HepG2 (cell line): ENCODE data around the gene SOCS3. TPM values are rescaled to one million over a fixed set of nuclear protein-coding genes. Genes with fewer than 3 reads are reported as not detected.

Source experiments
- MAFF ChIP-seq: IDR thresholded peaks from 2 replicates; pipeline ENCODE4 v1.6.1; 2011; ENCODE audit warnings: low read depth, low read length, improper control_type of control experiment
- NFKBIZ ChIP-seq: IDR thresholded peaks from 2 replicates; pipeline ENCODE4 v1.6.1; 2018; ENCODE audit warnings: missing genetic modification reagents, missing compliant biosample characterization
- NFYB ChIP-seq: sonication (generic); formaldehyde crosslinking; IDR thresholded peaks from 2 replicates; pipeline ENCODE4 v1.4.0; 2020; ENCODE audit warnings: missing genetic modification reagents
- SALL1 ChIP-seq: sonication (generic); formaldehyde crosslinking; IDR thresholded peaks from 2 replicates; pipeline ENCODE4 v1.8.0; 2022; ENCODE audit warnings: mild to moderate bottlenecking, missing genetic modification reagents
- SNAPC4 ChIP-seq: sonication (generic); formaldehyde crosslinking; IDR thresholded peaks from 2 replicates; pipeline ENCODE4 v1.4.0; 2020; ENCODE audit warnings: mild to moderate bottlenecking, missing genetic modification reagents
- YY1 ChIP-seq: IDR thresholded peaks from 2 replicates; pipeline ENCODE4 v1.6.1; 2011; ENCODE audit warnings: low read length, low read depth, moderate library complexity, mild to moderate bottlenecking; ENCODE audit not compliant: insufficient read depth, insufficient replicate concordance
- ZNF350 ChIP-seq: sonication (generic); formaldehyde crosslinking; IDR thresholded peaks from 2 replicates; pipeline ENCODE4 v1.4.0; 2020; ENCODE audit warnings: mild to moderate bottlenecking, low read depth, missing genetic modification reagents, borderline replicate concordance
- polyA plus RNA-seq, 8 experiments: library from polyadenylated mRNA; depleted of rRNA in 3 of 8; stranded (reverse) in 7 of 8; unstranded in 1 of 8; fragments of >200 nt; fragmentation: Illumina TruSeq in 4 of 8; extraction: Trizol in 4 of 8; gene quantifications; 2 replicates each; pipeline versions ENCODE4 v1.2.1 to v1.2.3, GENCODE V29; 2011 to 2016; ENCODE audit warnings: low read depth in 4 of 8, missing spikeins in 1 of 8, mixed read lengths in 1 of 8; ENCODE audit not compliant: insufficient read depth in 1 of 8
- total RNA-seq, 5 experiments: library from RNA; depleted of rRNA; stranded (reverse); fragments of >200 nt; fragmentation: Illumina TruSeq; extraction: Trizol; gene quantifications; 2 replicates each; pipeline ENCODE4 v1.2.3, GENCODE V29; 2016; ENCODE audit warnings: low read depth in 1 of 5
- TF ChIP-seq, protein P1 (sequence below), 2 experiments: IDR thresholded peaks; 2 replicates each; pipeline ENCODE4 v1.6.1; 2011 to 2012; ENCODE audit warnings: low read length in 2 of 2, borderline replicate concordance in 1 of 2, low read depth in 1 of 2, mild to moderate bottlenecking in 1 of 2, moderate library complexity in 1 of 2
- TF ChIP-seq, protein P2 (sequence below), 2 experiments: sonication (generic) in 1 of 2; formaldehyde crosslinking in 1 of 2; IDR thresholded peaks; 2 replicates each; pipeline versions ENCODE4 v1.4.0 to v1.6.1; 2016 to 2020; ENCODE audit warnings: borderline replicate concordance in 1 of 2, low read depth in 1 of 2, mild to moderate bottlenecking in 1 of 2, missing genetic modification reagents in 1 of 2
- TF ChIP-seq, protein P3 (sequence below): sonication (generic); formaldehyde crosslinking; IDR thresholded peaks from 2 replicates; pipeline ENCODE4 v1.4.0; 2020; ENCODE audit warnings: mild to moderate bottlenecking, low read depth, missing genetic modification reagents

Gene SOCS3
- total and polyA plus RNA-seq, 2 of the 13 experiments (the other 11 are each of a cell fraction or from before 2014, with no cell fraction given) = 0.77 to 2.4 TPM

- TF ChIP-seq, protein P1, sequence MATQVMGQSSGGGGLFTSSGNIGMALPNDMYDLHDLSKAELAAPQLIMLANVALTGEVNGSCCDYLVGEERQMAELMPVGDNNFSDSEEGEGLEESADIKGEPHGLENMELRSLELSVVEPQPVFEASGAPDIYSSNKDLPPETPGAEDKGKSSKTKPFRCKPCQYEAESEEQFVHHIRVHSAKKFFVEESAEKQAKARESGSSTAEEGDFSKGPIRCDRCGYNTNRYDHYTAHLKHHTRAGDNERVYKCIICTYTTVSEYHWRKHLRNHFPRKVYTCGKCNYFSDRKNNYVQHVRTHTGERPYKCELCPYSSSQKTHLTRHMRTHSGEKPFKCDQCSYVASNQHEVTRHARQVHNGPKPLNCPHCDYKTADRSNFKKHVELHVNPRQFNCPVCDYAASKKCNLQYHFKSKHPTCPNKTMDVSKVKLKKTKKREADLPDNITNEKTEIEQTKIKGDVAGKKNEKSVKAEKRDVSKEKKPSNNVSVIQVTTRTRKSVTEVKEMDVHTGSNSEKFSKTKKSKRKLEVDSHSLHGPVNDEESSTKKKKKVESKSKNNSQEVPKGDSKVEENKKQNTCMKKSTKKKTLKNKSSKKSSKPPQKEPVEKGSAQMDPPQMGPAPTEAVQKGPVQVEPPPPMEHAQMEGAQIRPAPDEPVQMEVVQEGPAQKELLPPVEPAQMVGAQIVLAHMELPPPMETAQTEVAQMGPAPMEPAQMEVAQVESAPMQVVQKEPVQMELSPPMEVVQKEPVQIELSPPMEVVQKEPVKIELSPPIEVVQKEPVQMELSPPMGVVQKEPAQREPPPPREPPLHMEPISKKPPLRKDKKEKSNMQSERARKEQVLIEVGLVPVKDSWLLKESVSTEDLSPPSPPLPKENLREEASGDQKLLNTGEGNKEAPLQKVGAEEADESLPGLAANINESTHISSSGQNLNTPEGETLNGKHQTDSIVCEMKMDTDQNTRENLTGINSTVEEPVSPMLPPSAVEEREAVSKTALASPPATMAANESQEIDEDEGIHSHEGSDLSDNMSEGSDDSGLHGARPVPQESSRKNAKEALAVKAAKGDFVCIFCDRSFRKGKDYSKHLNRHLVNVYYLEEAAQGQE (IDR thresholded peaks at IDR 0.05; ENCODE audit: borderline replicate concordance in 1 of 2, low read depth in 1 of 2, low read length in 2 of 2) = no peak; a peak in 1 of 4 replicates
- TF ChIP-seq MAFF (no peak), YY1 (no peak), ZNF350 (CRISPR knock-in tag) (no peak), SALL1 (CRISPR knock-in tag) (peak; percentile 46), NFYB (no peak), NFKBIZ (CRISPR knock-in tag) (no peak), SNAPC4 (CRISPR knock-in tag) (no peak)
- TF ChIP-seq, protein P2, sequence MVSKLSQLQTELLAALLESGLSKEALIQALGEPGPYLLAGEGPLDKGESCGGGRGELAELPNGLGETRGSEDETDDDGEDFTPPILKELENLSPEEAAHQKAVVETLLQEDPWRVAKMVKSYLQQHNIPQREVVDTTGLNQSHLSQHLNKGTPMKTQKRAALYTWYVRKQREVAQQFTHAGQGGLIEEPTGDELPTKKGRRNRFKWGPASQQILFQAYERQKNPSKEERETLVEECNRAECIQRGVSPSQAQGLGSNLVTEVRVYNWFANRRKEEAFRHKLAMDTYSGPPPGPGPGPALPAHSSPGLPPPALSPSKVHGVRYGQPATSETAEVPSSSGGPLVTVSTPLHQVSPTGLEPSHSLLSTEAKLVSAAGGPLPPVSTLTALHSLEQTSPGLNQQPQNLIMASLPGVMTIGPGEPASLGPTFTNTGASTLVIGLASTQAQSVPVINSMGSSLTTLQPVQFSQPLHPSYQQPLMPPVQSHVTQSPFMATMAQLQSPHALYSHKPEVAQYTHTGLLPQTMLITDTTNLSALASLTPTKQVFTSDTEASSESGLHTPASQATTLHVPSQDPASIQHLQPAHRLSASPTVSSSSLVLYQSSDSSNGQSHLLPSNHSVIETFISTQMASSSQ (IDR thresholded peaks at IDR 0.05; ENCODE audit: low read depth) = peak; percentile 16; the same call in 1 of the 2 replicates
- TF ChIP-seq, protein P2 (CRISPR knock-in tag; IDR thresholded peaks at IDR 0.05; ENCODE audit: borderline replicate concordance) = no peak
- TF ChIP-seq, protein P3, sequence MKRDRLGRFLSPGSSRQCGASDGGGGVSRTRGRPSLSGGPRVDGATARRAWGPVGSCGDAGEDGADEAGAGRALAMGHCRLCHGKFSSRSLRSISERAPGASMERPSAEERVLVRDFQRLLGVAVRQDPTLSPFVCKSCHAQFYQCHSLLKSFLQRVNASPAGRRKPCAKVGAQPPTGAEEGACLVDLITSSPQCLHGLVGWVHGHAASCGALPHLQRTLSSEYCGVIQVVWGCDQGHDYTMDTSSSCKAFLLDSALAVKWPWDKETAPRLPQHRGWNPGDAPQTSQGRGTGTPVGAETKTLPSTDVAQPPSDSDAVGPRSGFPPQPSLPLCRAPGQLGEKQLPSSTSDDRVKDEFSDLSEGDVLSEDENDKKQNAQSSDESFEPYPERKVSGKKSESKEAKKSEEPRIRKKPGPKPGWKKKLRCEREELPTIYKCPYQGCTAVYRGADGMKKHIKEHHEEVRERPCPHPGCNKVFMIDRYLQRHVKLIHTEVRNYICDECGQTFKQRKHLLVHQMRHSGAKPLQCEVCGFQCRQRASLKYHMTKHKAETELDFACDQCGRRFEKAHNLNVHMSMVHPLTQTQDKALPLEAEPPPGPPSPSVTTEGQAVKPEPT (CRISPR knock-in tag) = no peak
Measured at GRCh38 chr17:78399693-78400144, 39.8 kb upstream of the SOCS3 start (continued).
